ENCODE results near the gene EXOC4. TPM values are rescaled to one million over a fixed set of nuclear protein-coding genes. Genes with fewer than 3 reads are reported as not detected.

The EXOC4 gene
- total and polyA plus RNA-seq, 2 of the 8 experiments (the other 6 are each of a cell fraction or from before 2014, with no cell fraction given), result 27.0 to 67.3 TPM

DNA sequence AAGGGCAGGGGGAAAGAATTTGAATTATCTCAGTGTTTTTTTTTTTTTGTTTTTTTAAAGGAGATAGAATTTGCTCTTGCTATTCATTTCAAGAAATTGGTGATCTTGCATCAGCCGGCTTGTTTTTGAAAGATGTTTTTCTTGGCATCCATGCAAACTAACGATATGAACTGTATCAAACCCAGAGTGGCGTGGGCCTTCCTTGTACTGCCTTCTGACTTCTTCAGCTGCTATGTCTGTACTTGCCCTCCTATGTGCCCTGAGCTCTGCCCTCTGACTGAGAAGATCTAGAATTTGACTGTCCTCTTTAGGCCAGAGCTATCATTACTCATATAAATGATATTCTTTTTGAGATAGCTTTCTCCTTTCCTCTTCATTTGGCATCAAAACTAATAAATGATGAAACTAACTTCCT is 183.1 kb downstream of the EXOC4 start:
- Histone ChIP-seq H3K23me2 (ENCODE audit: low read depth, low read length) (no peaks in the 10 kb centered on the region), H3K79me1 (ENCODE audit: low read depth, low read length) (no peaks in the 10 kb centered on the region; the same call in 1 of the 2 replicates), H3K9me3 (ENCODE audit: insufficient read depth in 2 of 2, low read depth in 1 of 2, low read length in 1 of 2) (no peaks in the 10 kb centered on the region), H4K8ac (ENCODE audit: extremely low read depth, insufficient read depth, low read length) (no peak overlapping the region), H2BK15ac (ENCODE audit: low read length) (no peak overlapping the region), H3K9ac (replicated peaks in 1 of 4; ENCODE audit: extremely low read depth in 1 of 4, low read depth in 3 of 4, low read length in 3 of 4) (no peak overlapping the region), H3K14ac (ENCODE audit: insufficient read length) (no peak overlapping the region), H3K27me3 (replicated peaks in 1 of 4; ENCODE audit: control insufficient read depth in 3 of 4, extremely low read depth in 1 of 4, insufficient read depth in 3 of 4, low read length in 3 of 4) (no peaks in the 10 kb centered on the region), H2AFZ (ENCODE audit: low read length) (no peak overlapping the region), H2BK120ac (replicated peaks; ENCODE audit: low read depth, low read length) (no peak overlapping the region), H3K36me3 (ENCODE audit: control insufficient read depth in 2 of 4, insufficient read depth in 4 of 4, low read length in 3 of 4) (no peaks in the 10 kb centered on the region), H3K27ac (ENCODE audit: low read depth, low read length) (no peak overlapping the region), H3K4me2 (ENCODE audit: insufficient read depth in 1 of 2, low read depth in 2 of 2, low read length in 2 of 2) (no peak overlapping the region), H3K79me2 (ENCODE audit: control insufficient read depth in 1 of 2, insufficient read depth in 2 of 2, low read length in 2 of 2) (peaks cover 0 to 8% of the 10 kb centered on the region in 2 experiments; a peak in 1 of 4 replicates), H4K91ac (replicated peaks; ENCODE audit: insufficient read length, low read length) (no peak overlapping the region), H3K4me3 (ENCODE audit: extremely low read depth in 1 of 4, insufficient read depth in 2 of 4, low read depth in 3 of 4, low read length in 4 of 4) (no peak overlapping the region), H2BK5ac (ENCODE audit: low read depth, low read length) (no peak overlapping the region), H2AK5ac (ENCODE audit: low read depth, low read length) (no peak overlapping the region), H4K20me1 (replicated peaks in 1 of 2; ENCODE audit: control insufficient read depth in 1 of 2, insufficient read depth in 2 of 2, low read length in 2 of 2) (no peaks in the 10 kb centered on the region), H3K56ac (replicated peaks; ENCODE audit: insufficient read length, low read depth, low read length) (no peak overlapping the region), H3K18ac (ENCODE audit: extremely low read depth, low read length) (no peak overlapping the region), H4K5ac (ENCODE audit: insufficient read length, low read depth, low read length) (no peak overlapping the region), H2BK20ac (ENCODE audit: low read length) (no peak overlapping the region), H3K4ac (replicated peaks; ENCODE audit: insufficient read length, low read depth, low read length) (no peak overlapping the region), H2BK12ac (ENCODE audit: low read depth, low read length) (no peak overlapping the region), H3K23ac (ENCODE audit: insufficient read length) (no peak overlapping the region), H3K4me1 (replicated peaks in 1 of 4; ENCODE audit: control insufficient read depth in 3 of 4, insufficient read depth in 4 of 4, low read length in 3 of 4) (peaks cover 0 to 4% (median 1%) of the 10 kb centered on the region in 4 experiments; a peak in 3 of 7 replicates)
- no peak for DNase-seq (ENCODE audit: low read depth in 1 of 2, low spot score in 2 of 2)
- 82% methylated on average over 3 of the region's 3 CpGs; no CpG with 5 or more reads in 1 of the 2 experiments for WGBS, 2 experiments (ENCODE audit: extremely low coverage in 1 of 2, insufficient coverage in 1 of 2, insufficient read length in 1 of 2, insufficient replicate concordance in 2 of 2, low coverage in 1 of 2, low lambda C conversion rate in 2 of 2, missing lambda C conversion rate in 1 of 2)
- ChIA-PET CTCF (ENCODE audit: partially characterized antibody) (interaction anchor here (1.1 to 4.5 kb wide), 5 partner anchors 8 to 387 kb away, joined by 3 to 23 read pairs (median 4); no protein-coding TSS in a partner anchor), POLR2A (ENCODE audit: partially characterized antibody) (no interaction called here)
- no peak for TF ChIP-seq GTF2F1 (IDR thresholded peaks at IDR 0.05; ENCODE audit: borderline replicate concordance, low read depth, low read length)
- no peak for TF ChIP-seq CHD1 (IDR thresholded peaks at IDR 0.05; ENCODE audit: low read depth, low read length)
- no peak for TF ChIP-seq ATF3 (IDR thresholded peaks at IDR 0.05; ENCODE audit: insufficient read depth, low read depth, low read length)
- TF ChIP-seq TAF1 (IDR thresholded peaks at IDR 0.05; ENCODE audit: low read depth, low read length), result no peak
- no peak for TF ChIP-seq POU5F1 (IDR thresholded peaks at IDR 0.05; ENCODE audit: low read depth, low read length)
- no peak for FAIRE-seq
